GM06990 (cell line): ENCODE results near the gene PDCD5.
"Not testable (repeated sequence)": the region's sequence is repeated elsewhere in the genome, so short reads cannot be mapped to it uniquely, and the experiment has no call there.

Experiments
- DNase-seq: peaks from one replicate; pipeline ENCODE4 v3.0.0-alpha.2; 2011; ENCODE audit not compliant: insufficient read length; ENCODE audit errors: extremely low read depth
- H3K27me3 ChIP-seq: replicated peaks from 2 replicates; pipeline ENCODE4 v1.6.0; 2011; ENCODE audit warnings: low read length; ENCODE audit not compliant: control insufficient read depth, insufficient read depth
- H3K36me3 ChIP-seq: 2 replicates; pipeline ENCODE4 v1.5.1; 2011; ENCODE audit warnings: low read length; ENCODE audit not compliant: control insufficient read depth, insufficient read depth
- H3K4me3 ChIP-seq: replicated peaks from 2 replicates; pipeline ENCODE4 v1.5.1; 2011; ENCODE audit warnings: low read depth, mild to moderate bottlenecking, control low read depth, low read length
- TF ChIP-seq, protein P1 (sequence below): IDR thresholded peaks from 2 replicates; pipeline ENCODE4 v1.5.1; 2011; ENCODE audit warnings: low read length, control low read depth, mild to moderate bottlenecking, inconsistent platforms; ENCODE audit not compliant: insufficient read depth, poor library complexity, severe bottlenecking

Gene PDCD5

DNA sequence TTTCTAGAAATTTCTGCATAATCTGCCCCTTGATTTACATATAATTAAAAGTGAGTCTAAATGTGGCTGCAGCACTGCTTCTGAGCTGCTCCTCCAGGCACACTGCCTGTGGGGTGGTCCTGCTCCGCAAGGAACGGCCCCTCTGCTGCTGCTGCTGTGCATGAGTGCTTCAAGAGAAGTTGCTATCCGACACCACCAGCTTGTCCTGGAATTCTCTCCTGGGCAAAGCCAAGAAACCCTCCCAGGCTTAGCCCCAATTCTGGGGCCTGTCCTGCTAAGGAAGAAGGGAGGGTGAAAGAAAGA, 7.5 kb upstream of the PDCD5 start:
- Histone ChIP-seq H3K27me3 (no peaks in the 10 kb centered on the region), H3K4me3 (no peak overlapping the region), H3K36me3 (no peaks in the 10 kb centered on the region)
- TF ChIP-seq, protein P1, sequence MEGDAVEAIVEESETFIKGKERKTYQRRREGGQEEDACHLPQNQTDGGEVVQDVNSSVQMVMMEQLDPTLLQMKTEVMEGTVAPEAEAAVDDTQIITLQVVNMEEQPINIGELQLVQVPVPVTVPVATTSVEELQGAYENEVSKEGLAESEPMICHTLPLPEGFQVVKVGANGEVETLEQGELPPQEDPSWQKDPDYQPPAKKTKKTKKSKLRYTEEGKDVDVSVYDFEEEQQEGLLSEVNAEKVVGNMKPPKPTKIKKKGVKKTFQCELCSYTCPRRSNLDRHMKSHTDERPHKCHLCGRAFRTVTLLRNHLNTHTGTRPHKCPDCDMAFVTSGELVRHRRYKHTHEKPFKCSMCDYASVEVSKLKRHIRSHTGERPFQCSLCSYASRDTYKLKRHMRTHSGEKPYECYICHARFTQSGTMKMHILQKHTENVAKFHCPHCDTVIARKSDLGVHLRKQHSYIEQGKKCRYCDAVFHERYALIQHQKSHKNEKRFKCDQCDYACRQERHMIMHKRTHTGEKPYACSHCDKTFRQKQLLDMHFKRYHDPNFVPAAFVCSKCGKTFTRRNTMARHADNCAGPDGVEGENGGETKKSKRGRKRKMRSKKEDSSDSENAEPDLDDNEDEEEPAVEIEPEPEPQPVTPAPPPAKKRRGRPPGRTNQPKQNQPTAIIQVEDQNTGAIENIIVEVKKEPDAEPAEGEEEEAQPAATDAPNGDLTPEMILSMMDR = no peak
- no peak for DNase-seq

DNA sequence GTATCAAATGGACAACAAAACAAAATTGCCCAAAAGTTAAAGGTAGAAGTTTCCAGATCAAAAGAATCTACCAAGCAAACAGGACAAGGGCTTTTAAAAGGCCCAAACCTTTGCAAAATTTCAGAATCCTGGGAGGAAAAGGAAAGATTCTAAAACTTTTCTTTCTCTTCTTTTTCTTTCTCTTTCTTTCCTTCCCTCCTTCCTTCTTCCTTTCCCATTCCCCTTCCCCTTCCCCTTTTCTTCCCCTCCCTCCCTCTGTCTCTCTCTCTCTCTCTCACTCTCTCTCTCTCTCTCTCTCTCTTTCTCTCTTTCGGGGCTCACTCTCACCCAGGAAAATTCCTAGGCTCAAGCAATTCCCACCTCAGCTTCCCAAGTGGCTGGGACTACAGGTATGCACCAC, 4.2 kb upstream of the PDCD5 start:
- H3K27me3 ChIP-seq = no peaks in the 10 kb centered on the region
- no peaks in the 10 kb centered on the region for H3K36me3 ChIP-seq
- DNase-seq = no peak
- no peak overlapping the region for H3K4me3 ChIP-seq
- TF ChIP-seq, protein P1 = no peak

DNA sequence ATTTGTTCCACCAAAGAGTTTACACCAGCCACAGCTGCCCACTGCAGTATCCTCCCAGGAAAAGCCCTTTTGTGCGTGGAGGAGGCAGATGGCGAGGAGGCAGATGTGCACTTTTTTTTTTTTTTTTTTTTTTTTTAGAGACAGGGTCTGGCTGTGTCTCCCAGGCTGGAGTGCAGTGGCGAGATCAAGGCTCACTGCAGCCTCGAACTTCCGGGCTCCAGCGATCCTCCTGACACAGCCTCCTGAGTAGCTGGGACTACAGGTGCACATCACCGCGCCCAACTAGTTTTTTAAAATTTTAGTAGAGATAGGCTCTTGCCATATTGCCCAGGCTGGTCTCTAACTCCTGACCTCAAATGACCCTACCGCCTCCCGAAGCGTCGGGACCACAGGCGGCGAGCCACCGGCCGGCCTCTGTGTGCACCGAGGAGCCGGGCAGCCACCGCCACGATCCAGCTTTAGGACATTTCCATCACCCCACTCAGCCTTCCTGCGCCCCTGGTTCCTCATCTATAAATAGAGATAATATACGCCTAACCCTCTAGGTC, 563 bp upstream of the PDCD5 start:
- H3K4me3 ChIP-seq = peak overlapping the region; percentile 75
- no peak for DNase-seq

DNA sequence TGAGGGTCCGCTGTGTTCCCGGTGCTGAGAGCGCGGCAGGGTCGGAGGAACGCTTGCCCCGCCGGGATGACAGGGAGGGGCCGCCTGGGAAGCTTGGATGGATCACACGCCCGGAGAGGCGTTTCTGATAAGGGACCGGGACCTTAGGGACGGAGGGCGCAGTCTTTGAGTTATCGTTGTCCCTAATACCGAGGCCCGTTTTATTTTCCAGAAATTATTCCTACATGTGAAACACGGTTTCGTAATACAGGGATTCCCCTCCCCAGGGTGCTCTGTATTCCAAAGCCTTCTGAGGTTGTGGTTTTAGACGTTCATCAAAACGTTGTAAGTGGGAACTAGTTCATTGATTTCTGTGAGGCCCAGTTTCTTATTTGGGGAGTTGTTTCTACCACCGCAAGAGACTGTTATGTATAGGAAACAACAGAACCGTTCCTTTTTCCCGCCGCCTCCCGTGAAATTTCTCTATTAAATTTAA, 752 bp downstream of the PDCD5 start:
- Histone ChIP-seq H3K36me3 (peaks cover 11% of the 10 kb centered on the region), H3K27me3 (no peaks in the 10 kb centered on the region), H3K4me3 (peak overlapping the region; percentile 78)
- no peak for DNase-seq
- TF ChIP-seq, protein P1 = no peak

More for the DNA sequence above, 563 bp upstream of the PDCD5 start:
- Histone ChIP-seq H3K36me3 (peaks cover 3% of the 10 kb centered on the region), H3K27me3 (no peaks in the 10 kb centered on the region)
- TF ChIP-seq, protein P1 = no peak

DNA sequence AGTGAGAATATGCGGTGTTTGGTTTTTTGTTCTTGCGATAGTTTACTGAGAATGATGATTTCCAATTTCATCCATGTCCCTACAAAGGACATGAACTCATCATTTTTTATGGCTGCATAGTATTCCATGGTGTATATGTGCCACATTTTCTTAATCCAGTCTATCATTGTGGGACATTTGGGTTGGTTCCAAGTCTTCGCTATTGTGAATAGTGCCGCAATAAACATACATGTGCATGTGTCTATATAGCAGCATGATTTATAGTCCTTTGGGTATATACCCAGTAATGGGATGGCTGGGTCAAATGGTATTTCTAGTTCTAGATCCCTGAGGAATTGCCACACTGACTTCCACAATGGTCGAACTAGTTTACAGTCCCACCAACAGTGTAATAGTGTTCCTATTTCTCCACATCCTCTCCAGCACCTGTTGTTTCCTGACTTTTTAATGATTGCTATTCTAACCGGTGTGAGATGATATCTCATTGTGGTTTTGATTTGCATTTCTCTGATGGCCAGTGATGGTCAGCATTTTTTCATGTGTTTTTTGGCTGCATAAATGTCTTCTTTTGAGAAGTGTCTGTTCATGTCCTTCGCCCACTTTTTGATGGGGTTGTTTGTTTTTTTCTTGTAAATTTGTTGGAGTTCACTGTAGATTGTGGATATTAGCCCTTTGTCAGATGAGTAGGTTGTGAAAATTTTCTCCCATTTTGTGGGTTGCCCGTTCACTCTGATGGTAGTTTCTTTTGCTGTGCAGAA, 6.9 kb downstream of the PDCD5 start:
- not testable (repeated sequence) for H3K27me3 ChIP-seq, DNase-seq, H3K4me3 ChIP-seq
- H3K36me3 ChIP-seq = peaks cover 11% of the 10 kb centered on the region

DNA sequence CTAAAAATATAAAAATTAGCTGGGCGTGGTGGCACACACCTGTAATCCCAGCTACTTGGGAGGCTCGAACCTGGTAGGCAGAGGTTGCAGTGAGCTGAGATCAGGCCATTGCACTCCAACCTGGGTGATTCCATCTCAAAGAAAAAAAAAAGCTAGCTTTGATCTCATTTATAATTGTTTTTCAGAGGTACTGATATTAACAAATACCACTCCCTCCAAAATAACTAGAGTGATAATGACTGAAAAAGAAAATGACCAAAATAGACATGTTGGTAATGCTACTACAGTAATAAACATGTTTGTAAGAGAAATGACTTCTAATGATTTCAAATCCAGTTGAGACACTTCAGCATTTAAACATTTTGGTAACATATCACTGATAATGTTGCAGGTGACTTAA, 13.0 kb downstream of the PDCD5 start:
- Histone ChIP-seq H3K4me3 (no peak overlapping the region), H3K27me3 (no peaks in the 10 kb centered on the region), H3K36me3 (peaks cover 8% of the 10 kb centered on the region)
- TF ChIP-seq, protein P1 = no peak
- no peak for DNase-seq
